NB4 (cell line): ENCODE results near the gene CRADD.

Source experiments
- CTCF ChIP-seq: IDR thresholded peaks from one replicate; pipeline ENCODE4 v1.5.1; 2012; ENCODE audit warnings: low read depth, low read length
- TF ChIP-seq, protein P1 (sequence below): IDR thresholded peaks from 2 replicates; pipeline ENCODE4 v1.6.1; 2011; ENCODE audit warnings: low read depth, low read length

- TF ChIP-seq, protein P1, sequence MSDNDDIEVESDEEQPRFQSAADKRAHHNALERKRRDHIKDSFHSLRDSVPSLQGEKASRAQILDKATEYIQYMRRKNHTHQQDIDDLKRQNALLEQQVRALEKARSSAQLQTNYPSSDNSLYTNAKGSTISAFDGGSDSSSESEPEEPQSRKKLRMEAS: no peak
- TF ChIP-seq CTCF: no peak
These were observed 200.3 kb downstream of the CRADD start for GRCh38 chr12:93877446-93877845.
